Activated CD8-positive, alpha-beta memory T cell treated with anti-CD3 and anti-CD28 coated beads for 1 hour (primary cell): Measurements from ENCODE around the gene ALDH5A1.

Experiments
- DNase-seq, 2 donors: peaks; one replicate each; pipeline ENCODE4 v3.0.0-alpha.2; 2020; ENCODE audit warnings: low read depth in 1 of 2; ENCODE audit errors: extremely low read depth in 1 of 2

The ALDH5A1 gene

DNA sequence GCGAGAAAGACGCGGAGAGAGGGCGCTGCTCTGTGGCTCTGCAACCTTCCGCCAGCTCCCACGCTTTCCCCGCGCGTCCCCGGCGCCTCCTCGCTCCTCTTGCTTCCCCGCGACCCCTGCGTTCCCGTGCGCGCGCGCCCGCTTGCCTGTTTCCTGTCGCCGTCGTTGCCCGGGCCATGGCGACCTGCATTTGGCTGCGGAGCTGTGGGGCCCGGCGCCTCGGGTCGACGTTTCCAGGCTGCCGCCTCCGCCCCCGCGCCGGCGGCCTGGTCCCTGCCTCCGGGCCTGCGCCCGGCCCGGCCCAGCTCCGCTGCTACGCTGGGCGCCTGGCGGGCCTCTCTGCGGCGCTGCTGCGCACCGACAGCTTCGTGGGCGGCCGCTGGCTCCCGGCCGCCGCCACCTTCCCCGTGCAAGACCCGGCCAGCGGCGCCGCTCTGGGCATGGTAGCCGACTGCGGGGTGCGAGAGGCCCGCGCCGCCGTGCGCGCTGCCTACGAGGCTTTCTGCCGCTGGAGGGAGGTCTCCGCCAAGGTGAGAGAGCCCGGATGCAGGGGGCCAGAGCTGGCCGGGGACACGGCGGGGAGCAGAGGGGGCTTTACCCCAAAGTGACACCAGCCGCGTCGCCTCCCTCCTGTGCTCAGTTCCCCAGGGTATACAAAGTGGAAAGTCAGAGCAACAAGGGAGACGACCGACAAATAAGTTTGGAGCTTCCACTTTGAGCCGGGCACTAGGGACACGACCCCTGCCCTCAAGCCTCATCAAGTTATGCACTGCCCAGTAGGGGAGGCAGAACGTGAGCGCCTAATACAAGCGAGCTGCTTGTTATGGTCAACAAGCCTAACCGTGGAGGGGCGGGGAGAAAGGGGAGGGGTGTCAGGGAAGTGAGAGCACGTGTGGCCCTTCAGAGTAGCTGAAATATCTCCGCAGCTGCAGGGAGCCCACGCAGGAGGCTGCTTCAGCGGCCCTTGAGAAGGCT is at the start of gene ALDH5A1:
Gene ALDH5A1, plus strand, starts transcription at position 149 of the 975 bp plus-strand sequence. Its CDS starts 28 bp downstream, at position 177.
- DNase-seq: peak; percentile 48 to 58

DNA sequence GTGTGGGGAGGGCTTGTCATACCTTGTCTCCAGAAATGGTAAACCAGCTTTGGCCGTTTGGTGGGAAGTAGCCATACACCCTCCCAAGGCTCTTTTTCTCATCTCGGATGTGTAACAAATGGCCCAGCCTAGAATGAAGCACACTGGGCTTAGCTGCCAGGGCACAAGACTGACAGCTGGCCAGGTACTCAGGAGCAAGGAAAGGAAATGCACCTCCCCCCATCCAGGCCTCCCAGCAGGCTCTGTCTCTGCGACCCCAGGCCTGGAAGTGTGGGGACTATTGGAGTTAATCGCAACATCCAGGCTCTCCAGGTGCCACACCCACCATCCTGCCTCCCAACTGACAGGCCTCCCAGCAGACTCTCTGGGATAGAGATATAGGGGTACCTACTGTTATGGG is 49.1 kb upstream of the ALDH5A1 start:
- DNase-seq: no peak

DNA sequence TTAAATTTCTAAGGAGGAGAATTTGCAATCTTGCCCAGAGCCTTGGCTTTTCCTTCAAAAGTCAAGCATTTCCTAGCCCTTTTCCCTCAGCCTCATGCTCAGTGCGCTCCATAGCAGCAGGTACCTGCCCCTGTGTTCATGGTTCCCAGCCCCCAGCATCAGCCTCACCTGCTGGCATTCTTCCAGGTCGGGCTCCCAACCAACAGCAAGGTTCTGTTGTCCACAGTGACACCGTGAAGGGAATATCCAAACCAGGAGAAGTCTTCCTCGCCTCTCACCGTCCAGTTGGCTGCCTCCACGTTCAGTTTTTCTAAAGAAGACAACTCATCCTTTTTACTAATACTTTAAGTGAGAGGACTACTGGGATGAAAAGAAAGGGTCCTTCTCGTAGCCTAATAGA is 48.1 kb upstream of the ALDH5A1 start:
- no peak for DNase-seq

DNA sequence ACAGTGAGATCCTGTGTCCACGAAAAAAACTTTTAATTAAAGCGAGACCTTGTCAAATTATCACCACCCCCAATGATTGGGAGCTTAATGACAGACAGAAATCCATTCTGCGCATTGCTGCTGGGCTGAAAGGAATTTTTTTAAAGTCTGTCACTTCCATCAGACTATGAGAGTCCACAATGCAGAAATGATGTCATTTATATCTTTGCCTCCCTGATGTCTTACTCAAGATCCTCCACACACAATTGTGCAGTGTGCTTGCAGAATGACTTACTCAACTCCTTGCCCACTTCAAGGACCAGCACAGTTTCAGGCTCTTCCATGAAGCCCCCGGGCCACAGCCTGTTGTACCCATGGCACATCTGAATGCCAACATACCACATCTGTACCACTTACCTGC is 46.4 kb upstream of the ALDH5A1 start:
- no peak for DNase-seq

DNA sequence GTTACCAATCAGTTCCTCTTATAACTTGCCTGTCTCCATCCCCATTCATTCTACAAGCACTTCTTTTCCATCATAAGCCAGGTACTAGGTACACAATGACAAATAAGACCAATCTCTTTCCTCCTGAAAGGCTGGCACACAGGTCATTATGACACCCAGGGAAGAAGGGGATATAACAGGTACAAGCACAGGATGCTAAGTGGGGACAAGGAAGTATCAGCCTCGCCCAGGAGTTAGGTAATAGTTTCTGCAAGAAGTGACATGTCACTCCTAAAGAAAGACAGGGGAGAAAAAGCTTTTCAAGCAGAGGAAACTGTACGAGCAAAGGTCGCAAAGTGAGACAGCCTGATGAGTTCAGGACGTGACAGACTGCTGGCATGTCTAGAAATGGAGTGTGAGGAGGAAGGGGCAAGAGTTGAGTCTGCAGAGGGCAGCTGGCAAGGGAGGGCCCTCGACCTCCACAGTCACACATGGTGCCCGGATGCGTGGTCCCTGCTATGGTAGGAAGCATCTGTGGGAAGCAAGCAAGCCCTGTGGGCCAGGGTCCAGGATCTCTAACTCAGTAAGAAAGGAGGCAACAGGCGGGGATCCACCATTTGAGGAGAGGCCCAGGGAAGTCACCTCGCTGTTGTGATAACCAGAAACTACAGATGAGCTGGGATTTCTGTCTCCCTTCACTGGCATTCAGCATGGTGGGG is 45.8 kb upstream of the ALDH5A1 start:
- DNase-seq: no peak

DNA sequence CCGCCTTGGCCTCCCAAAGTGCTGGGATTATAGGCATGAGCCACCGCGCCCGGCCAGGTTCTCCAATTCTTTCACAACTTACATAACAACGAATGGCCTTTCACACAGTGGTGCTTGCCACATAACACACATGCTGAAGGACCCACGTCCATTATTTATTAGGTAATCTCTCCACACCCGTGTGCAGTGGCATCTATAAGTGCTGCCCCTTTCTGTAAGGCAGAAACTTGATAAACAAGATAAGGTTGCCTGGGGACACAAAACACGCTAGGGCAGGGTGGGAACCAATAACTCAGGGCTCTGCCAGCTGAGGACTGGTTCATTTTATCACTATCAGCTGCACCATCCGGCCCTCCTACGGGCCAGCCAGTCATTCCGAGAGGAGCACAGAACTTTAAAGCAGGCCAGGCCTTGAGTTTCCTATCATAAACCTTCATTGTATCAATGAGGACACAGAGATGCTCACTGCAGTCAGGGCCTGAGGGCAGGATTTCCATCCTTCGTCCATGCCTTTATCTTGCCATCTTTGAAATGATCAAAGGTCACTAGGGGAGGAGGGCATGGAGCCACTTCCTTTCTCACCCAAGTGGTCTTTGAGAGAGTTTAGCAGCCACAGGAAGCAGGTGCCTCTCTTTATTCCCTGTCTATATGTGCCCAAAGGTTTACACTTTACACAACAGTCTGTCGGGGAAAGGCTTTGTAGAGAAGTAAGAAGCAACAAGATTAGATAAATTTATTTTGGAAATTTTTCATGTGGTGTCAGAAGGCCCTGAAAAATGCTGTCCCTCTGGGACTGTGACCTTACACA is 43.0 kb upstream of the ALDH5A1 start:
- no peak for DNase-seq

DNA sequence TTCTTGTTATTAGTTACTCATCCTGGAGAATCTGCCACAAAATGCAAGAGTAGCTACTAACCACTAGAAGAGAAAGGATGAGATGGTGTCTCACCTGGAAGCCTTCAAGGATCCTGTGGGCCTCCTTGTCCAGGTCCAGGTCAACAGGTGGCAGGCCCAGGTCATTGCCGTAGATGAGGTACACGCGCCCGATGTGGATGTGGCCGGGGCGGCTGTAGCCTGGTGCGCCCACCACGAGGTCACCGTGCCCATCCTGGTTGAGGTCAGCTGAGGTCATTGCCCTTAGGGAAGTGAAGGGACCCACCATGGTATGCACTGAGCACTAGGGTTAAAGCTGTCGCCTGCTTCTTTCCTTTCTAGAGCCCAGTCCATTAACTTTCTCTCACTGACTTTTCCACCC is 40.8 kb upstream of the ALDH5A1 start:
- DNase-seq: no peak

DNA sequence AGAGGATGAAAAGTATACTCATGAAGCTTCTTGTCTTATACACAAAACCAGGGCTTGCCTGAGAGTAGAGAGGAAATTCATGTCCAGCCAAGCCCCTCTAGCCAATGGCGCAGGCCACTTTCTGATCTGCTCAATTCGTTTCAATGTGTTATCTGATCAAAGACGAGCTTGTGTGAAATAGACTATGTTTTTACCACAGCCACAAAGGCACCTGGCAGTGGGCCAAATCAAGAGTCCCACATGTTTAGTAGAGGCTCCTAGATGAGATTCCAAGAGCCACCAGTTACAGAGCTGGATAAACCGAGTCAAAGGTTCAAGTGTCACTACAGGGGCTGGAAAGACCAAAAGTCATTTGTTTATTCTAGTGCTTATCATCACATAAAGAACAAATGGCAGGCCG is 40.3 kb upstream of the ALDH5A1 start:
- DNase-seq: no peak

DNA sequence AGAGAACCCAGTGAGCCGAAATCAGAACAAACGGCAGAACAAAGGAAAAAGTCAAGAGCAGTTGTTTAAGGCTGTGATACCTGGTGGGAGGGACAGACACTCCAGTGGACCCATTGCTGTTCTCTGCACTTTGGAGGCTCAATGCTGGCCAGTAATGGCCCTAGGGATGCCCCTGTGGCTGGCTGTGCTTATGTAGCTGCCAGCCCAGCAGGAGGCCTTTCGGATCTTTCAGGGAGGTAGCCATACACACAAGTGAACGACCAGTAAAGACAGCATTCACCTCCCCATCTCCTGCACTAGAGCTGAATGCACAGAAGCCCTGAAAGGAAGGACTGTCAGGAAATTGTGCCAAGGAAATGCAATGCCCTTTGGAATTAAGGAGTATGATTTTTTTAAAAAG is 39.7 kb upstream of the ALDH5A1 start:
- no peak for DNase-seq

DNA sequence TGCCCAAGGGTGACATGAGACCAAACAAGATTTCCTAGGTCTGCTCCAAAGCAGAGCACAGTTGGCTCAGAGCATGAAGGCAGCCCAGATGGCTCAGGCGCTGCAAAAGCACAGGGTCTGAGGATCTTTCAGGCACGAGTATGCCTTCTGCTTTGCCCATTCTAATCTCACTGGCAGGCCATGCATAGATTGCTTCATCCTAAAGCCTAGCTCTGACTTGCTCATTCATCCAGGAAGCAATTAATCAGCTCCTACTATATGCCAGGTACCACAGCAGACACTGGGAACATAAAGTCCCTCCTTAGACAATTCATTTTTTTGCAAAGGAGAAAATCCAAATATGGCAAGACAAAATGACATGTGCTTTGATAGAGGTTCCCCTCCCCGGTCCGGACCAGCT is 36.6 kb upstream of the ALDH5A1 start:
- no peak for DNase-seq

DNA sequence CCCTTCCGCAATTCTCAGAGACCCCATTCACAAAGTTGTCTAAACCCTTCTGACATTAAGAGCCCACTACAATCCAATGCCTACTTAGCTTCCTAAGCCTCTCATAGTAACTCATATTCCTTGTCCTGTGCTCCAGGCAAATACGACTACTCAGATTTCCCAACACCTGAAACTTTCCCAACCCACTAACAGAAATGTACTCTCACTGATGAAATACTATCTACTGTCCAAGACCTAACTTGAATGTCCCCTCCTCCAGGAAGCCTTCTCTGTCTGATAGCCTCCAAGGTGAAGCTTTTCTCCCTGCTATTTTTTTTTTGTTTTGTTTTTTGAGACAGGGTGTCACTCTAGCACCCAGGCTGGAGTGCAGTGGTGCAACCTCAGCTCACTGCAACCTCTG is 35.8 kb upstream of the ALDH5A1 start:
- DNase-seq: no peak

DNA sequence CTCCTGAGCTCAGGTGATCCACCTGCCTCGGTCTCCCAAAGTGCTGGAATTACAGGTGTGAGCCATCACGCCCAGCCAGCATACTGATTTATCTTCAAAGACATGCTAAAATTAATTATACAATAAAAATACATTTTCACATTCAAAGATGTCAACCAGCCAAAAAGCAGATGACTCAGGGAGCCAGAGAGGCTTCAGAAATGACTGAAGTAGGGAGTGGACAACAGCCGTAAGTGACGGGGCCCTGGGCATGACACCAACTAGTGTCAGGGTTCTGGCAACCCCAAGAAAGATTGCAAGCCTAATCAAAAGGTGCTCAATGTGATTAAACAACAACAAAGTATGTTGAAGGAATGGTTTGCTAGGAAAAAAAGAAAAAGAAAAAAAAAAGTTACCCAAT is 33.8 kb upstream of the ALDH5A1 start:
- DNase-seq: no peak

DNA sequence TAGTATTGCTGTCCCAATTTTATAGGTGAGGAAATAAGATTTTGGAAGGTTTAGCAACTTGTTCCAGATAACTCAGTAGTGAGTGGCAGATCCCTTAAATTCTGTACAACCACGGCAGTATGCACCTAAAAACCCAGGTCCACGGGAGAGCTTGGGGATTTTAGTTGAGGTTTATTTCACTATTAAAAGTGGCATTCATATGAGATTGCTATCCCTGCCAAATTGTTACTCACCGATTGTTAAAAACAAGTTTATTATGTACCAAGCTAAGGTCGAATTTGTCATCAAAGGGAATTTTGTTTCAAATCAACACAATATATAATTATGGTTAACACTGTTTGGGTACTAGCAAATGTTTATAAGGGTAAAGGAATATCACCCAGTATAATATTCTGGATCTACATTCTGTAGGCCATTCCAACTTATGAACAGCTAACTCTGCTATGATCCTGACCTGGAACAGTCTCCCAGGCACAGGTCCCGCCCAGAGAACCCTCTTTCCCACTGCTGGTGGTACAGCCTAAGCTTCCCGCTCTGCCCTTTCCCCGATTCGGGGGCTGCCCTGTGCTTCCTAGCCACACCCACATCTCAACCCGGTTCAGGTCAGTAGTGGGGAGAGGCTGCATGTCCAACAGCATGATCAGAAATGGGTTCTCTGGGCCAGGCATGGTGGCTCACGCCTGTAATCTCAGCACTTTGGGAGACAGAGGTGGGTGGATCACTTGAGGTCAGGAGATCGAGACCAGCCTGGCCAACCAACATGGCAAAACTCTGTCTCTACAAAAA is 30.3 kb upstream of the ALDH5A1 start:
- no peak for DNase-seq

DNA sequence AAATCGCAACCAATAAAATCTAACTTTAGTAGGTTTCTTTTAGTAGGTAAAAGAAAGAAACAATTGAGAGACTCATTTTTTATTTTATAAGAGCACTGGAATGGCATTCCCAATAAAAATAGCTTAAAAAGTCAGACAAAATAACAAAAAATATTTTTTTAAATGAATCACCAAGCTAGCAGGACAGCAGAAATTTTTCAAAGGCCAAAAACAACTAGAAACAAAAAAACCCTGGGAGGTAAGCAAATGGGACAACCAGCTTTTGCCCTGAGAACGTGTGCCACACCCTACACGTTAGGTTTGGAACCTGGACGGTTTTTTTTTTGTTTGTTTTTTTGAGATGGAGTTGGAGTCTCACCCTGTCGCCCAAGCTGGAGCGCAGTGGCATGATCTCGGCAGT is 25.0 kb upstream of the ALDH5A1 start:
- no peak for DNase-seq

DNA sequence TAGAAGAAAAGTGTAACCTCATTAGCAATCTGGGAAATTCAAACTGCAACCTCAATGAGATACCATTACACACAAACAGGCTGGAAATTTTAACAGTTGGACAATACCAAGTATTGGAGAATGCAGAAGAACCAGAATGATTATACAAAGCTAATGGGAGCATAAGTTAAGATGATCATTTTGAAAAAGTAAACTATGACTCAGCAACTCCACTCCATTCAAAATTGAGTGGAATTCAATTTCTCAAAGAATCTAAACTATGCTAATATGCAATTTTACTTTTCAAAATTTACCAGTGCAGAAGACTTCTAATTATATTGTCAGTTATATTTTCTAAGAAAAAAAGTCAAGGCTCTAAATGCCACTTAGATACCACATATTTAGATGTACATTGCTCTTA is 22.6 kb upstream of the ALDH5A1 start:
- no peak for DNase-seq

DNA sequence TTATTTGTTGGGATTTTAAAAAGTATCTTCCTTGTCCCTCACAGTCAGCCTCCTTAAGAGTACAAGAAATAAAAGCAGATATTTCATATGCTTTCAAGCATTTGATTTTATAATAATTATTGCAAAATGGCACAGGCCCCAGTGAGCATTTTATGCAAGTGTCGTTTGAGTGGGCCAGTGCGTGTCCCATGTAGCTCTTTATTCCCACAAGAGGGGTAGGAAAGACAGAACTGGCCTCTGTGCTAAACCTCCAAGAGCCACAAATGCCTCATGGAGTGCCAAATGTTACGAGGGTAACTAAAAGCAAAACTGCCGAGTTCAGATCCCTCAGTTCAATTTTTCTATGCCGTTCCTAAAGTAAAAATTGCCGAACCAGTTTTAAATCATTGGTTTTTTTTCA is 18.1 kb upstream of the ALDH5A1 start:
- no peak for DNase-seq

DNA sequence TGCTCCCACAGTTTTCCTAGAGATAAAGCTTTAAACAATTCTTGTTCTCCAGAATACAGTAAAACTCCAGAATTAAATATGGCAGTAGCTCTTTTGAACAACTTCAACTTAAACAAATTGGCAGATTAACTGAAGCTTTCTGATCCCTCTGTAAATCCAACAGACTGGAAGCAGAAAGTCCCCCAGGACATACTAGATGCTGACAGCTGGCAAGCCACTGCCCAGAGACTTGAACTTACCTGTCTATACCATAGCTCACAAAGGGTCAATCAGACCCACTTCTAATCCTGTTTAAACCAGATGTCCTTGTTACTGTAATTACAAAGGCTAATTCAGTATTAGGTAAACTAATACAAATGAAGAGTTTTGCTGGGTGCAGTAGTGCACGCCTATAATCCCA is 17.7 kb upstream of the ALDH5A1 start:
- DNase-seq: no peak

DNA sequence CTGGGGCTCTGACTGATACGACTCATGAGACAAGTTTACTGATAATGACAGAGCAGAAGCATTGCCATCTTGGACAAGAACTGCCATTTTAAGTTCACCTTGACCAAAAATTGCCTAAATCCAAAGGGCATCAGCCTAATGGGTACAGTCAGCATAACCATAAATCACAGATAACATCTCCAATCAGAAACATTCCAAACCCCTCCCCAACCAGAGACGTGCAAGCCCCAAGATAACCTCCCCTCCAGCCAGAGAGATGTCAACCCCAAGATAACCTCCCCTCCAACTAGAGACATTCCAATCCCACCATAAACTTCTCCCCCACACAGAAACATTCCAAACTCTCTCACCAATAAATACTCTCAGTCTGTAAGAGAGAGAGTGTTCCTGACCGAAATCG is 15.9 kb upstream of the ALDH5A1 start:
- no peak for DNase-seq

DNA sequence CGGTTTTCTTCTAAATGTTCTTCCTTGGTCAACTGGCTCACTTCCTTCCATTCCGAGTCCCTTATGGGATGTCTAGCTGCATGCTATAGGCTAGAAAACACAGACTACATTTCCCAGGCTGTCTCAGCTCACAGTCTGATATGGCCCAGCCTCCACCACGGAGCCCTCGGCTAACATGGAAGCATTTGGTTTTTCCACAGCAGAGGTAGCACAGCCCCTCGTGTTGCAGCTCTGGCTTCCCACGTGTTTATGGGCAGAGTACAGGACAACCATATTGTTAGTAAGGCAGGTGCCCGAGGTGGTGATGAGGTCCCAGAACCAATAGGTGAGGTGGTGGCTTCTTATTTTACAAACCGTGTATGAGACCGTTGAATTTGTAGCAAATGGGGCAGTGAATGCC is 14.1 kb upstream of the ALDH5A1 start:
- no peak for DNase-seq

DNA sequence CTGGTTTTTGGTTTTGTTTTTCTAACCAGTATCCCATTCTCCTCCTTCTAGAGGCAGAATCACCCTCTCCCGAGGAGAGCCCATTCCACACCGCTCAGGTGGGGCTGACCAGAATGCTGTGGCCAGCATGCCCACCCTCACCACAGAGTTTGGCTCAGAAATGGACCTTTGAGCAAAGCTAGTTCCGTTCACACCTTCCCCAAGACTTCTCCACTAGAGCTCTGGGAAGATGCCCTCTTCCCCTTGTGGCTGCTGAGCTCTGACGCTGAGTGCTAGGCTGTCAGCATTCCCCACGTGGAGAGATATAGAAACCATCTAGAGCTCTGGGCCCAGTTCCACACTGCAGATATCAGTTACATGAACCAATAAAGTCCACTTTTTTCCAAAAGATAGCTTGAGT is 13.3 kb upstream of the ALDH5A1 start:
- no peak for DNase-seq
